HL-60 (cell line): Measurements from ENCODE around the gene C12orf60.

Source experiments
- DNase-seq, 2 experiments: peaks; one replicate each; pipeline ENCODE4 v3.0.0-alpha.2; 2010 to 2020; ENCODE audit warnings: low read depth in 1 of 2, low spot score in 1 of 2
- H3K27ac ChIP-seq: fragments of 250-450 bp; sonication (Bioruptor Pico); replicated peaks from 2 replicates; pipeline ENCODE4 v1.5.1; 2020; ENCODE audit warnings: mild to moderate bottlenecking, moderate library complexity
- H3K27me3 ChIP-seq: fragments of 250-450 bp; sonication (Bioruptor Pico); 2 replicates; pipeline ENCODE4 v1.5.1; 2021; ENCODE audit warnings: mild to moderate bottlenecking, moderate library complexity; ENCODE audit not compliant: insufficient read depth, poor library complexity, severe bottlenecking
- H3K4me3 ChIP-seq: replicated peaks from 2 replicates; pipeline ENCODE4 v1.5.1; 2011; ENCODE audit warnings: mild to moderate bottlenecking, control low read depth, low read length; ENCODE audit not compliant: insufficient read depth
- GABPA ChIP-seq: IDR thresholded peaks from 2 replicates; pipeline ENCODE4 v1.6.1; 2012; ENCODE audit warnings: low read depth
- POLR2AphosphoS5 ChIP-seq: IDR thresholded peaks from 2 replicates; pipeline ENCODE4 v1.6.1; 2012; ENCODE audit warnings: low read depth
- SPI1 ChIP-seq: IDR thresholded peaks from 2 replicates; pipeline ENCODE4 v1.6.1; 2012; ENCODE audit warnings: low read depth, mild to moderate bottlenecking, borderline replicate concordance
- TF ChIP-seq, protein P1 (sequence below): IDR thresholded peaks from one replicate; pipeline ENCODE4 v1.5.1; 2011; ENCODE audit warnings: low read length, control low read depth, inconsistent platforms; ENCODE audit not compliant: insufficient read depth
- TF ChIP-seq, protein P2 (sequence below): IDR thresholded peaks from 2 replicates; pipeline ENCODE4 v1.6.1; 2012; ENCODE audit warnings: low read depth; ENCODE audit not compliant: insufficient replicate concordance

C12orf60 gene

DNA sequence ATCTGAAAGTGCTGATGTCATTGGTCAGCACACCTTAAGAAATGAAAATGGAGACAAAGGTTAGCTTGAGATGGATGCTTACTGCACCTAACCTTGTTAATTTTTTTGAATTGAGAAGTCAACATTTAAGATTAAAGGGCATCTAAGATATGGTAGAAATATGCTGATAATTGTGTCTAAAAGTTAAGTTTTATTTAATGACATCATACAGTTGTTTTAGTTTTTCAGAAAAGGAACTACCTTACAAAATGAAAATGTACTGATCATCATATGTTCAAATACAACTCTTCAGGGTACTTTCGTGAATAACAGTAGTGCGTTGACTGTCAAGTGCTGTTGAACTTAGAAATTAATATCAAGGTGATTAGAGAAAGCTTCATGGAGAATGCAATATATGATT lies 8.0 kb downstream of the C12orf60 start:
- H3K4me3 ChIP-seq: no peak overlapping the region
- H3K27me3 ChIP-seq: no peaks in the 10 kb centered on the region

DNA sequence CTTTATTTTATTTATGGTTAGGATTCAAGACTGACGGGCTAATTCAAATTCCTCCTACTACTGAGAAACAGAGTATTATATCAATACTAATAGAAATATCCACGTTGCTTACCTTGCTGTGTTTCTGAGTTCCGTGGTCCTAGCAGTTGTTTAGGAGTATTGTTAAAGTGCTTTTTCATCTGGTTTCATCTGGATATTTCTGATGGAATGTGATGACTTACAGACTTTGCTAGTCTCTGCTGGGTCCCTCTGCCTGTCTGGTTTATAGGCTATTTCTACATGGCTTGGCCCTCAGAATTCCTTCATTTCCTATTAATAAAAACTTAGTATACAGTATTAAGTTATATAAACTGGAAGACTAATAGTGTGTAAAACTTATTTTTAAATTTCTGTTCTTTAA lies 10.5 kb downstream of the C12orf60 start, which contains the start of gene SMCO3:
Gene SMCO3 (minus strand): TSS at position 169 of the 400 bp plus-strand sequence. CDS start 7,502 bp downstream, outside the sequence.
- TF ChIP-seq GABPA (no peak), POLR2AphosphoS5 (no peak), SPI1 (no peak)
- TF ChIP-seq, protein P1, sequence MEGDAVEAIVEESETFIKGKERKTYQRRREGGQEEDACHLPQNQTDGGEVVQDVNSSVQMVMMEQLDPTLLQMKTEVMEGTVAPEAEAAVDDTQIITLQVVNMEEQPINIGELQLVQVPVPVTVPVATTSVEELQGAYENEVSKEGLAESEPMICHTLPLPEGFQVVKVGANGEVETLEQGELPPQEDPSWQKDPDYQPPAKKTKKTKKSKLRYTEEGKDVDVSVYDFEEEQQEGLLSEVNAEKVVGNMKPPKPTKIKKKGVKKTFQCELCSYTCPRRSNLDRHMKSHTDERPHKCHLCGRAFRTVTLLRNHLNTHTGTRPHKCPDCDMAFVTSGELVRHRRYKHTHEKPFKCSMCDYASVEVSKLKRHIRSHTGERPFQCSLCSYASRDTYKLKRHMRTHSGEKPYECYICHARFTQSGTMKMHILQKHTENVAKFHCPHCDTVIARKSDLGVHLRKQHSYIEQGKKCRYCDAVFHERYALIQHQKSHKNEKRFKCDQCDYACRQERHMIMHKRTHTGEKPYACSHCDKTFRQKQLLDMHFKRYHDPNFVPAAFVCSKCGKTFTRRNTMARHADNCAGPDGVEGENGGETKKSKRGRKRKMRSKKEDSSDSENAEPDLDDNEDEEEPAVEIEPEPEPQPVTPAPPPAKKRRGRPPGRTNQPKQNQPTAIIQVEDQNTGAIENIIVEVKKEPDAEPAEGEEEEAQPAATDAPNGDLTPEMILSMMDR: no peak
- TF ChIP-seq, protein P2, sequence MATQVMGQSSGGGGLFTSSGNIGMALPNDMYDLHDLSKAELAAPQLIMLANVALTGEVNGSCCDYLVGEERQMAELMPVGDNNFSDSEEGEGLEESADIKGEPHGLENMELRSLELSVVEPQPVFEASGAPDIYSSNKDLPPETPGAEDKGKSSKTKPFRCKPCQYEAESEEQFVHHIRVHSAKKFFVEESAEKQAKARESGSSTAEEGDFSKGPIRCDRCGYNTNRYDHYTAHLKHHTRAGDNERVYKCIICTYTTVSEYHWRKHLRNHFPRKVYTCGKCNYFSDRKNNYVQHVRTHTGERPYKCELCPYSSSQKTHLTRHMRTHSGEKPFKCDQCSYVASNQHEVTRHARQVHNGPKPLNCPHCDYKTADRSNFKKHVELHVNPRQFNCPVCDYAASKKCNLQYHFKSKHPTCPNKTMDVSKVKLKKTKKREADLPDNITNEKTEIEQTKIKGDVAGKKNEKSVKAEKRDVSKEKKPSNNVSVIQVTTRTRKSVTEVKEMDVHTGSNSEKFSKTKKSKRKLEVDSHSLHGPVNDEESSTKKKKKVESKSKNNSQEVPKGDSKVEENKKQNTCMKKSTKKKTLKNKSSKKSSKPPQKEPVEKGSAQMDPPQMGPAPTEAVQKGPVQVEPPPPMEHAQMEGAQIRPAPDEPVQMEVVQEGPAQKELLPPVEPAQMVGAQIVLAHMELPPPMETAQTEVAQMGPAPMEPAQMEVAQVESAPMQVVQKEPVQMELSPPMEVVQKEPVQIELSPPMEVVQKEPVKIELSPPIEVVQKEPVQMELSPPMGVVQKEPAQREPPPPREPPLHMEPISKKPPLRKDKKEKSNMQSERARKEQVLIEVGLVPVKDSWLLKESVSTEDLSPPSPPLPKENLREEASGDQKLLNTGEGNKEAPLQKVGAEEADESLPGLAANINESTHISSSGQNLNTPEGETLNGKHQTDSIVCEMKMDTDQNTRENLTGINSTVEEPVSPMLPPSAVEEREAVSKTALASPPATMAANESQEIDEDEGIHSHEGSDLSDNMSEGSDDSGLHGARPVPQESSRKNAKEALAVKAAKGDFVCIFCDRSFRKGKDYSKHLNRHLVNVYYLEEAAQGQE: no peak
- DNase-seq: no peak

More for the DNA sequence above, 8.0 kb downstream of the C12orf60 start:
- TF ChIP-seq SPI1 (no peak), GABPA (no peak), POLR2AphosphoS5 (no peak)
- TF ChIP-seq, protein P2: no peak
- TF ChIP-seq, protein P1: no peak
- DNase-seq: no peak
- H3K27ac ChIP-seq: no peak overlapping the region

DNA sequence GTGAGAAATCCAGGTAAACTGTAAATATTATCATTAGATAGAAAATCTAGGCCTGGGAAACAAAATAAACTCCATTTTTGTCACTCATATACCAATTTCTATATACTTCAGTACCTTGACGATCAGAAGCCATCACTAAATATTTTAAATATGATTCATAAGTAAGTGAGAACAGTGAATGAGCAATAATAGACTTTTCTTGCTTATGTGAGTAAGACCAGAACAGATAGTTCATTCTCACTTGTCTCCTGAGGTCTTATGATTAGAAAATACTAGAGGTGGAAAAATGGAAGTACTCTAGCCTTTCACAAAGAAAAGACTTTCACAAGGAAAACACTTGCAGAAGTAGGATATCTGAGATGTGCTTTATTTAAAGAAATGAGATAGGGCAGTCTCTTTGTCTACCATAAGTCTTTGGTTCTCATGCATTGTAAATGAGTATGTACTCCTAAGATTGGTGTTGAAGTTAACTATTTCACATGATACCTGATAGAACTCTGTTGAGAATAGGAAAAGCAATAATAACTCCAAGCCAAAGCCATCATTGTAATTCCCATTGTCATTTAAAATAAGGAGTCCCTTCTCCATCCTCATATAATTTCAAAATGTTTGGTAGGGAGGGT lies 20.7 kb downstream of the C12orf60 start:
- H3K27me3 ChIP-seq: no peaks in the 10 kb centered on the region
- DNase-seq: no peak
- TF ChIP-seq, protein P1: no peak
- no peak for TF ChIP-seq SPI1
- TF ChIP-seq GABPA: no peak
- TF ChIP-seq, protein P2: no peak
- TF ChIP-seq POLR2AphosphoS5: no peak
- H3K27ac ChIP-seq: no peak overlapping the region
- H3K4me3 ChIP-seq: no peak overlapping the region

More for the DNA sequence above, 10.5 kb downstream of the C12orf60 start, which contains the start of gene SMCO3:
- Histone ChIP-seq H3K27ac (no peak within 1 kb of the TSS), H3K4me3 (no peak within 1 kb of the TSS), H3K27me3 (no peaks in the 10 kb centered on the region)
